Pancreas (tissue), 10 donors: Measurements from ENCODE around the gene HTT. TPM values are rescaled to one million over a fixed set of nuclear protein-coding genes. Genes with fewer than 3 reads are reported as not detected.

Source experiments
- ATAC-seq, 4 donors: fragments of 200-7000 bp; cut with Tn5 transposase; one replicate each; pipeline versions ENCODE4 v1.8.0 to v1.9.1; 2020; ENCODE audit warnings: mild to moderate bottlenecking in 4 of 4, moderate library complexity in 4 of 4
- DNase-seq, 6 donors: peaks; one replicate each; pipeline ENCODE4 v3.0.0-alpha.2; 2020
- FAIRE-seq: peaks from 2 replicates; lab custom pipeline; 2012; peaks lifted over from hg19 to GRCh38; lab: Jason Lieb, UNC
- H3K27ac ChIP-seq, 4 donors: fragments of 200-600 bp; sonication (generic); 1 replicate in 3 of 4; 2 replicates in 1 of 4; pipeline versions ENCODE4 v1.5.0 to v1.8.0; 2020
- H3K27me3 ChIP-seq, 4 donors: fragments of 200-600 bp; one replicate each; pipeline ENCODE4 v1.8.0; 2021
- H3K36me3 ChIP-seq, 3 donors: fragments of 200-600 bp; sonication (generic) in 1 of 3; one replicate each; pipeline versions ENCODE4 v1.5.0 to v1.8.0; 2020 to 2021
- H3K4me1 ChIP-seq, 3 donors: fragments of 200-600 bp; one replicate each; pipeline ENCODE4 v1.8.0; 2021
- H3K4me3 ChIP-seq, 4 donors: fragments of 200-600 bp; sonication (generic) in 2 of 4; one replicate each; pipeline versions ENCODE4 v1.5.0 to v1.8.0; 2020 to 2021
- H3K9me3 ChIP-seq, 4 donors: fragments of 200-600 bp; one replicate each; pipeline ENCODE4 v1.8.0; 2021
- WGBS, 2 donors: extraction: QIAGEN DNeasy Blood & Tissue Kit; methylation state at CpG; one replicate each; pipeline ENCODE4 v1.1.7; 2013; 5-methylcytosine and 5-hydroxymethylcytosine counted together
- intact Hi-C, 3 donors: fragments of 100-400 bp; cut with DNase I; formaldehyde crosslinking; loops; one replicate each; pipeline versions ENCODE4 v1.11.1 to v1.14.2; 2022
- polyA plus RNA-seq, 2 donors: library from polyadenylated mRNA; stranded (reverse); fragments of 200-250 nt; gene quantifications; one replicate each; pipeline ENCODE4 v1.2.3, GENCODE V29; 2013
- total RNA-seq, 6 donors: library from RNA; stranded (reverse); fragmentation: NEBNext Ultra II Directional in 4 of 6; extraction: Animal tissue kit (Norgen Biotek cat#: 25700) in 4 of 6; gene quantifications; one replicate each; pipeline versions ENCODE4 v1.2.1 to v1.2.4, GENCODE V29; 2021 to 2023
- TF ChIP-seq, protein P1 (sequence below), 4 donors: fragments of 200-600 bp; sonication (generic) in 3 of 4; IDR thresholded peaks; one replicate each; pipeline versions ENCODE4 v1.5.0 to v1.8.0; 2021; ENCODE audit warnings: antibody characterized with exemption in 4 of 4
- donor health status: healthy with polysubstance abuse.
- donor health status: DM: no; HTN: no; CAD: no; lungs with moderate emphysema.
- donor health status: DM: no; HTN: no; CAD: no.
- donor health status: control.
- donor health status: control.
- donor health status: Bipolar disorder and iron deficiency.
- donor health status: DM: yes; HTN: yes; CAD: no.
- donor health status: DM: no; HTN: no; CAD: no.
- donor health status: DM: no; HTN: no; CAD: no.
- donor health status: DM: yes; HTN: yes; CAD: no.

The HTT gene
- total and polyA plus RNA-seq, 8 donors = 23.1 to 55.2 (median 42.7) TPM

DNA sequence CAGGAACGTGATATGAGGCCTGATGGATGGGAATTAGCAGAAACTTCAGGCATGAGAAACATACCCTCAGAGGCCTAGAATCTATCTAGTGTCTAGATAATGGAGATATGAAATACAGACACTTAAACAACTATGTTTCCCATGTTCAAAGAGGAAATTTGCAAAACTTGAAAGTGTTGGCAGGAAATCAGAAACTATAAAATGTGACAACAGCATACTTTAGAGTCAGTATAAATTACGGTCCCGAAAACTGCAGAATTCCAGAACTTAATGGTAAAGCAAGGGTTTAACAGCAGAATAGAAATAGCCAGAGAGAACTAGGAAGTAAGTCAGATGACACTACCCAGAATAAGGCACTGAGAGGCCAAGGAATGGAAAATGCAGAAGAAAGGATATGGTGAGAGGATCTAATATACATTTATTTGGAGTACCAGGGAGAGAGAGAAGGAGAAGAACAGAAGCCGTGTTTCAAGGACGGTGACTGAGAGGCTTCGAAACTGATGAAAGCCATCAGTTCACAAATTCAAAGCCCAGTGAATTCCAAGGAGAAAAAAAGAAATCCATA lies 7.6 kb upstream of the HTT start:
- Histone ChIP-seq H3K36me3 (no peaks in the 10 kb centered on the region), H3K4me3 (no peak overlapping the region), H3K4me1 (no peaks in the 10 kb centered on the region), H3K9me3 (no peaks in the 10 kb centered on the region), H3K27me3 (no peaks in the 10 kb centered on the region), H3K27ac (no peak overlapping the region)
- TF ChIP-seq, protein P1, sequence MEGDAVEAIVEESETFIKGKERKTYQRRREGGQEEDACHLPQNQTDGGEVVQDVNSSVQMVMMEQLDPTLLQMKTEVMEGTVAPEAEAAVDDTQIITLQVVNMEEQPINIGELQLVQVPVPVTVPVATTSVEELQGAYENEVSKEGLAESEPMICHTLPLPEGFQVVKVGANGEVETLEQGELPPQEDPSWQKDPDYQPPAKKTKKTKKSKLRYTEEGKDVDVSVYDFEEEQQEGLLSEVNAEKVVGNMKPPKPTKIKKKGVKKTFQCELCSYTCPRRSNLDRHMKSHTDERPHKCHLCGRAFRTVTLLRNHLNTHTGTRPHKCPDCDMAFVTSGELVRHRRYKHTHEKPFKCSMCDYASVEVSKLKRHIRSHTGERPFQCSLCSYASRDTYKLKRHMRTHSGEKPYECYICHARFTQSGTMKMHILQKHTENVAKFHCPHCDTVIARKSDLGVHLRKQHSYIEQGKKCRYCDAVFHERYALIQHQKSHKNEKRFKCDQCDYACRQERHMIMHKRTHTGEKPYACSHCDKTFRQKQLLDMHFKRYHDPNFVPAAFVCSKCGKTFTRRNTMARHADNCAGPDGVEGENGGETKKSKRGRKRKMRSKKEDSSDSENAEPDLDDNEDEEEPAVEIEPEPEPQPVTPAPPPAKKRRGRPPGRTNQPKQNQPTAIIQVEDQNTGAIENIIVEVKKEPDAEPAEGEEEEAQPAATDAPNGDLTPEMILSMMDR (IDR thresholded peaks at IDR 0.05) = no peak
- WGBS, 2 donors = 87 to 94% methylated on average over 6 of the region's 6 CpGs
- DNase-seq (no peak), FAIRE-seq (no peak), ATAC-seq (no peak)
- intact Hi-C loops = no loop called here

DNA sequence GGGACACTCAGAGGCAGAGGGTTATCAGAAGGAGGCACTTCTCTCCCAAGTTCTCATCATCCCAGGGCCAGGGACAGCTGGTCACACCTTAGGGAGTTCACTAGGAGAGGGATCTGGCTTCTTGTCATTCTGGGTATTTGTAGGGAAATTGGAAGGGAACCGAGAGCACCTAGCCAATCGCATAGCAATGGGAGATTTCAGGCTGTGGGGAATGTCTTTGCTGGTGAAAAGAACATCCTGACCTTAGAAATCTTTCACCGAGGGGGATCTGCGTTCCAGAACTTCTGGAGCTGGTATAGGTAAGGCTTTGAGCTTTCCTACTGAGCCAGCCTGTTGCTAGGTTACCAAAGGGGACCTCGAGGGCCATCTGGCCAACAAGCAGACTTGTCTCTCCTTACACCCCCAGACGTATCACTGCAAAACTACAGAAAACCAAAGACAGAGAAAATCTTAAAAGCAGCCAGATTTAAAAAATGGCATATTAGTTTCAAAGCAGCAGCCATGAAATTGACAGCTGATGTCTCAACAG lies 6.9 kb upstream of the HTT start:
- no peak for FAIRE-seq
- no peak overlapping the region for H3K27ac ChIP-seq

GRCh38 chr4:3069661-3070199 lies 4.8 kb upstream of the HTT start:
- Histone ChIP-seq H3K27ac (no peak overlapping the region), H3K27me3 (no peaks in the 10 kb centered on the region), H3K4me3 (no peak overlapping the region), H3K4me1 (no peaks in the 10 kb centered on the region), H3K36me3 (no peaks in the 10 kb centered on the region), H3K9me3 (no peaks in the 10 kb centered on the region)
- intact Hi-C loops = no loop called here
- TF ChIP-seq, protein P1 (IDR thresholded peaks at IDR 0.05) = no peak
- ATAC-seq (no peak), DNase-seq (no peak), FAIRE-seq (no peak)
- WGBS, 2 donors = 69 to 72% methylated on average over 14 to 16 of the region's 16 CpGs

More for the DNA sequence above, 6.9 kb upstream of the HTT start:
- no peak overlapping the region for H3K4me3 ChIP-seq
- TF ChIP-seq, protein P1 (IDR thresholded peaks at IDR 0.05) = no peak
- no peaks in the 10 kb centered on the region for H3K27me3 ChIP-seq
- DNase-seq (no peak), ATAC-seq (no peak)
- no peaks in the 10 kb centered on the region for H3K4me1 ChIP-seq
- no peaks in the 10 kb centered on the region for H3K9me3 ChIP-seq
- intact Hi-C loops = no loop called here
- 78 to 82% methylated on average over 6 of the region's 6 CpGs for WGBS, 2 donors
- H3K36me3 ChIP-seq = no peaks in the 10 kb centered on the region

- Histone ChIP-seq H3K36me3 (no peaks in the 10 kb centered on the region), H3K9me3 (no peaks in the 10 kb centered on the region), H3K27me3 (no peaks in the 10 kb centered on the region), H3K4me1 (peaks cover 3 to 4% (median 3%) of the 10 kb centered on the region in 3 donors), H3K4me3 (no peak overlapping the region), H3K27ac (no peak overlapping the region)
- DNase-seq = no peak
- TF ChIP-seq, protein P1 (IDR thresholded peaks at IDR 0.05) = no peak
- intact Hi-C loops = no loop called here
- ATAC-seq = no peak
- FAIRE-seq = no peak
- 63 to 65% methylated on average over 3 of the region's 3 CpGs for WGBS, 2 donors
These were observed 3.6 kb upstream of the HTT start for GRCh38 chr4:3070709-3071500.
